ENCODE results near the gene CNIH1. TPM values are rescaled to one million over a fixed set of nuclear protein-coding genes. Genes with fewer than 3 reads are reported as not detected.
"Not testable (repeated sequence)": the region's sequence is repeated elsewhere in the genome, so short reads cannot be mapped to it uniquely, and the experiment has no call there.

The CNIH1 gene
- total RNA-seq, 2 donors from 2014 or later: 117 to 125 TPM

GRCh38 chr14:54395716-54396115 is 45.5 kb downstream of the CNIH1 start:
- TF ChIP-seq CTCF (IDR thresholded peaks at IDR 0.05): no peak
- Histone ChIP-seq H3K27me3 (no peaks in the 10 kb centered on the region), H3K9ac (ENCODE audit: low read depth in 2 of 2, low read length in 2 of 2) (no peak overlapping the region), H3K9me3 (no peaks in the 10 kb centered on the region), H3K4me3 (no peak overlapping the region), H3K4me1 (no peaks in the 10 kb centered on the region), H3K36me3 (no peaks in the 10 kb centered on the region), H3K27ac (no peak overlapping the region)
- intact Hi-C loops (cut with DNase I): no loop called here
- no peak for DNase-seq

- TF ChIP-seq CTCF (IDR thresholded peaks at IDR 0.05): no peak
- Histone ChIP-seq H3K4me1 (no peaks in the 10 kb centered on the region), H3K36me3 (no peaks in the 10 kb centered on the region)
Observed at GRCh38 chr14:54395284-54395683, 45.9 kb downstream of the CNIH1 start.

GRCh38 chr14:54394596-54394995 is 46.6 kb downstream of the CNIH1 start:
- no peak overlapping the region for H3K9ac ChIP-seq (ENCODE audit: low read depth in 2 of 2, low read length in 2 of 2)
- no peak for TF ChIP-seq CTCF (IDR thresholded peaks at IDR 0.05)
- H3K27me3 ChIP-seq: no peaks in the 10 kb centered on the region
- H3K4me3 ChIP-seq: no peak overlapping the region
- intact Hi-C loops (cut with DNase I): no loop called here
- H3K4me1 ChIP-seq: no peaks in the 10 kb centered on the region
- no peaks in the 10 kb centered on the region for H3K36me3 ChIP-seq
- no peak for DNase-seq
- no peaks in the 10 kb centered on the region for H3K9me3 ChIP-seq
- no peak overlapping the region for H3K27ac ChIP-seq

More at GRCh38 chr14:54395284-54395683, 45.9 kb downstream of the CNIH1 start:
- intact Hi-C loops (cut with DNase I): no loop called here
- no peak for DNase-seq
- Histone ChIP-seq H3K9me3 (no peaks in the 10 kb centered on the region), H3K27ac (no peak overlapping the region), H3K27me3 (no peaks in the 10 kb centered on the region), H3K9ac (ENCODE audit: low read depth in 2 of 2, low read length in 2 of 2) (no peak overlapping the region), H3K4me3 (no peak overlapping the region)

- H3K4me3 ChIP-seq; H3K9ac ChIP-seq (ENCODE audit: low read depth in 2 of 2, low read length in 2 of 2); intact Hi-C loops (cut with DNase I); H3K9me3 ChIP-seq; H3K36me3 ChIP-seq; H3K27me3 ChIP-seq; DNase-seq; H3K27ac ChIP-seq; H3K4me1 ChIP-seq: not testable (repeated sequence)
Observed at GRCh38 chr14:54392986-54393884, 47.9 kb downstream of the CNIH1 start.

GRCh38 chr14:54392131-54392859 is 48.9 kb downstream of the CNIH1 start:
- H3K9me3 ChIP-seq: no peaks in the 10 kb centered on the region
- H3K27me3 ChIP-seq: no peaks in the 10 kb centered on the region
- H3K36me3 ChIP-seq: no peaks in the 10 kb centered on the region
- no peaks in the 10 kb centered on the region for H3K4me1 ChIP-seq
- H3K9ac ChIP-seq (ENCODE audit: low read depth in 2 of 2, low read length in 2 of 2): no peak overlapping the region
- H3K27ac ChIP-seq: no peak overlapping the region
- TF ChIP-seq CTCF (IDR thresholded peaks at IDR 0.05): no peak
- intact Hi-C loops (cut with DNase I): no loop called here
- no peak overlapping the region for H3K4me3 ChIP-seq
- DNase-seq: no peak

All from colonic mucosa (tissue), 4 donors.